Measurements from ENCODE around the gene NUTF2. TPM values are rescaled to one million over a fixed set of nuclear protein-coding genes. Genes with fewer than 3 reads are reported as not detected.
"Not testable (repeated sequence)": the region's sequence is repeated elsewhere in the genome, so short reads cannot be mapped to it uniquely, and the experiment has no call there.

Gene NUTF2
- total and polyA plus RNA-seq, 2 experiments from 2014 or later, result 100 to 197 TPM

- Histone ChIP-seq H3K4me3 (no peak overlapping the region), H3K4me2 (no peak overlapping the region), H3K4me1 (ENCODE audit: insufficient read depth) (peaks cover 6% of the 10 kb centered on the region), H3K27me3 (no peaks in the 10 kb centered on the region), H3K79me2 (peaks cover 90% of the 10 kb centered on the region), H2AFZ (no peak overlapping the region), H3K9me2 (replicated peaks; ENCODE audit: insufficient read depth) (no peaks in the 10 kb centered on the region), H3K36me3 (replicated peaks; ENCODE audit: insufficient read depth, low read depth) (no peaks in the 10 kb centered on the region), H3K9me3 (ENCODE audit: low read depth) (no peaks in the 10 kb centered on the region), H3K27ac (no peak overlapping the region), H4K20me1 (ENCODE audit: insufficient read depth, poor library complexity, severe bottlenecking) (peaks cover 59% of the 10 kb centered on the region)
- no peak for DNase-seq (ENCODE audit: low spot score)
- 92% methylated on average over 11 of the region's 11 CpGs for WGBS (ENCODE audit: low lambda C conversion rate, missing lambda C conversion rate)
- TF ChIP-seq EZH2phosphoT487 (IDR thresholded peaks at IDR 0.05; ENCODE audit: low read depth, severe bottlenecking, unreplicated experiment), result no peak
- TF ChIP-seq CTCF (IDR thresholded peaks at IDR 0.05; ENCODE audit: poor library complexity), result no peak
- no peak for TF ChIP-seq EZH2 (IDR thresholded peaks at IDR 0.05; ENCODE audit: borderline replicate concordance)
These were observed 16.2 kb downstream of the NUTF2 start for GRCh38 chr16:67862623-67863583.

GRCh38 chr16:67864044-67864443 is 17.3 kb downstream of the NUTF2 start:
- H3K4me1 ChIP-seq (ENCODE audit: insufficient read depth); H3K36me3 ChIP-seq (replicated peaks; ENCODE audit: insufficient read depth, low read depth); H2AFZ ChIP-seq; H3K9me3 ChIP-seq (ENCODE audit: low read depth); H3K27me3 ChIP-seq; H3K4me2 ChIP-seq; H3K9me2 ChIP-seq (replicated peaks; ENCODE audit: insufficient read depth); H3K27ac ChIP-seq; H3K4me3 ChIP-seq; DNase-seq (ENCODE audit: low spot score): not testable (repeated sequence)
- peaks cover 85% of the 10 kb centered on the region for H3K79me2 ChIP-seq
- 99% methylated on average over 6 of the region's 6 CpGs for WGBS (ENCODE audit: low lambda C conversion rate, missing lambda C conversion rate)
- peaks cover 49% of the 10 kb centered on the region for H4K20me1 ChIP-seq (ENCODE audit: insufficient read depth, poor library complexity, severe bottlenecking)

GRCh38 chr16:67864594-67864993 is 17.9 kb downstream of the NUTF2 start:
- H3K79me2 ChIP-seq, result peaks cover 79% of the 10 kb centered on the region

More at GRCh38 chr16:67864594-67864993, 17.9 kb downstream of the NUTF2 start:
- 91% methylated on average over 2 of the region's 2 CpGs for WGBS (ENCODE audit: low lambda C conversion rate, missing lambda C conversion rate)
- no peak overlapping the region for H3K4me2 ChIP-seq
- no peak for DNase-seq (ENCODE audit: low spot score)
- H4K20me1 ChIP-seq (ENCODE audit: insufficient read depth, poor library complexity, severe bottlenecking), result peaks cover 44% of the 10 kb centered on the region
- H3K27ac ChIP-seq, result no peak overlapping the region
- H3K9me3 ChIP-seq (ENCODE audit: low read depth), result no peaks in the 10 kb centered on the region
- H2AFZ ChIP-seq, result no peak overlapping the region
- no peaks in the 10 kb centered on the region for H3K9me2 ChIP-seq (replicated peaks; ENCODE audit: insufficient read depth)
- H3K4me3 ChIP-seq, result no peak overlapping the region
- TF ChIP-seq EZH2phosphoT487 (IDR thresholded peaks at IDR 0.05; ENCODE audit: low read depth, severe bottlenecking, unreplicated experiment) (no peak), CTCF (IDR thresholded peaks at IDR 0.05; ENCODE audit: poor library complexity) (no peak), EZH2 (IDR thresholded peaks at IDR 0.05; ENCODE audit: borderline replicate concordance) (no peak)
- peaks cover 3% of the 10 kb centered on the region for H3K4me1 ChIP-seq (ENCODE audit: insufficient read depth)
- no peaks in the 10 kb centered on the region for H3K27me3 ChIP-seq
- no peaks in the 10 kb centered on the region for H3K36me3 ChIP-seq (replicated peaks; ENCODE audit: insufficient read depth, low read depth)

Data from hepatocyte (in vitro differentiated cells).